Measurements from ENCODE around the gene TRAPPC2. TPM values are rescaled to one million over a fixed set of nuclear protein-coding genes. Genes with fewer than 3 reads are reported as not detected.

The TRAPPC2 gene
- total and polyA plus RNA-seq, 2 of the 4 experiments (the other 2 are of a cell fraction), result 11.3 to 13.8 TPM

GRCh38 chrX:13761606-13762414, 27.4 kb upstream of the TRAPPC2 start:
- Histone ChIP-seq H4K8ac (ENCODE audit: low read depth in 2 of 2, low read length in 2 of 2) (no peak overlapping the region), H3K27ac (ENCODE audit: insufficient read depth, low read length) (no peak overlapping the region), H4K5ac (ENCODE audit: low read depth, low read length) (no peak overlapping the region), H3K9me1 (ENCODE audit: insufficient read depth, low read length) (no peaks in the 10 kb centered on the region), H3K4me3 (ENCODE audit: insufficient read depth, low read depth, low read length) (no peak overlapping the region), H4K20me1 (ENCODE audit: insufficient read depth, low read length) (no peaks in the 10 kb centered on the region), H3K4ac (ENCODE audit: low read depth, low read length) (no peak overlapping the region), H3K27me3 (ENCODE audit: control insufficient read depth, insufficient read depth, low read length) (no peaks in the 10 kb centered on the region), H2BK5ac (ENCODE audit: low read depth, low read length, poor library complexity, severe bottlenecking) (no peak overlapping the region), H2AK5ac (ENCODE audit: low read depth, low read length) (no peak overlapping the region), H3K9ac (ENCODE audit: low read depth, low read length) (no peak overlapping the region), H2AFZ (replicated peaks; ENCODE audit: low read length, poor library complexity) (no peak overlapping the region), H3K23ac (ENCODE audit: low read depth, low read length) (no peak overlapping the region), H3K79me1 (ENCODE audit: low read depth in 1 of 2, low read length in 2 of 2) (no peaks in the 10 kb centered on the region), H3K56ac (ENCODE audit: extremely low read depth, insufficient read depth, low read length) (no peak overlapping the region), H2AK9ac (replicated peaks; ENCODE audit: low read depth, low read length, poor library complexity) (no peak overlapping the region), H2BK20ac (ENCODE audit: low read depth, low read length) (no peak overlapping the region), H2BK15ac (ENCODE audit: low read depth, low read length) (no peak overlapping the region), H3K18ac (ENCODE audit: low read depth, low read length) (no peak overlapping the region), H3K36me3 (ENCODE audit: control insufficient read depth, insufficient read depth, low read length) (peaks cover 25% of the 10 kb centered on the region), H2BK120ac (ENCODE audit: low read depth, low read length) (no peak overlapping the region), H4K91ac (ENCODE audit: insufficient read depth, low read depth, low read length) (no peak overlapping the region), H3K14ac (replicated peaks; ENCODE audit: low read depth, low read length) (no peak overlapping the region), H3K4me2 (ENCODE audit: low read depth, low read length) (no peak overlapping the region), H3K9me3 (ENCODE audit: control insufficient read depth, insufficient read depth, low read length) (no peaks in the 10 kb centered on the region), H3K4me1 (ENCODE audit: control insufficient read depth, insufficient read depth, low read length) (no peaks in the 10 kb centered on the region)
- CTCF ChIA-PET, result interaction anchor here (1.2 kb wide), 1 partner anchor 14 kb away, joined by 3 read pairs; no protein-coding TSS in a partner anchor
- BruUV-seq (replicated peaks), result no TSS peak
- peak; percentile 64 for ATAC-seq (ENCODE audit: low read depth)
- in situ Hi-C loops (cut with MboI; ENCODE audit: low sequenced_read_pairs), result loop anchor here (10.0 kb wide), 1 partner anchor 263 kb away; the partner anchor contains the start of gene GEMIN8
- intact Hi-C loops (cut with micrococcal nuclease), result no loop called here
- peak; percentile 46 for DNase-seq
- POLR2A ChIA-PET (ENCODE audit: unreplicated experiment), result no interaction called here
- WGBS, 2 experiments (ENCODE audit: extremely low coverage in 2 of 2, insufficient read length in 1 of 2), result no CpG with 5 or more reads among the region's 7 CpGs
- dilution Hi-C loops (cut with HindIII; ENCODE audit: low sequenced_read_pairs, unreplicated experiment), result no loop called here
- TF ChIP-seq ELK1 (IDR thresholded peaks at IDR 0.05; ENCODE audit: borderline replicate concordance, low read depth, low read length) (no peak), BHLHE40 (IDR thresholded peaks at IDR 0.05; ENCODE audit: low read depth, low read length) (no peak), MAFK (IDR thresholded peaks at IDR 0.05; ENCODE audit: low read depth, low read length) (no peak), POLR2A (IDR thresholded peaks at IDR 0.05; ENCODE audit: low read depth, low read length) (no peak), RFX5 (IDR thresholded peaks at IDR 0.05; ENCODE audit: low read depth, low read length) (no peak), MXI1 (IDR thresholded peaks at IDR 0.05; ENCODE audit: borderline replicate concordance, low read depth, low read length) (no peak), RAD21 (IDR thresholded peaks at IDR 0.05; ENCODE audit: low read length) (no peak), SMC3 (IDR thresholded peaks at IDR 0.05; ENCODE audit: low read depth, low read length) (no peak), FOS (IDR thresholded peaks at IDR 0.05; ENCODE audit: low read depth, low read length) (no peak), CTCF (conservative IDR thresholded peaks at IDR 0.05; ENCODE audit: low read depth, low read length) (no peak), CHD1 (IDR thresholded peaks at IDR 0.05; ENCODE audit: low read depth, low read length) (no peak), USF2 (IDR thresholded peaks at IDR 0.05; ENCODE audit: low read depth, low read length) (no peak), MAZ (IDR thresholded peaks at IDR 0.05; ENCODE audit: borderline replicate concordance, low read depth, low read length) (no peak), NFE2L2 (IDR thresholded peaks at IDR 0.05; ENCODE audit: low read depth, low read length) (no peak), RCOR1 (IDR thresholded peaks at IDR 0.05; ENCODE audit: insufficient replicate concordance, low read length) (no peak)
